HepG2 (cell line): ENCODE data around the gene PSMD1. TPM values are rescaled to one million over a fixed set of nuclear protein-coding genes. Genes with fewer than 3 reads are reported as not detected.

Experiments
- ERF ChIP-seq: IDR thresholded peaks from 2 replicates; pipeline ENCODE4 v1.6.1; 2018; ENCODE audit warnings: missing biosample characterization, missing genetic modification reagents
- EZH2 ChIP-seq: conservative IDR thresholded peaks from 2 replicates; pipeline ENCODE4 v1.6.1; 2012; ENCODE audit warnings: mild to moderate bottlenecking, low read depth, low read length, moderate library complexity
- GATAD1 ChIP-seq: IDR thresholded peaks from 2 replicates; pipeline ENCODE4 v1.6.1; 2016; ENCODE audit warnings: missing genetic modification reagents, missing compliant biosample characterization
- SIN3A ChIP-seq: IDR thresholded peaks from 2 replicates; pipeline ENCODE4 v1.6.1; 2011; ENCODE audit warnings: low read depth, mild to moderate bottlenecking, control low read depth, low read length, borderline replicate concordance
- ZEB1 ChIP-seq: IDR thresholded peaks from 2 replicates; pipeline ENCODE4 v1.6.1; 2012; ENCODE audit warnings: mild to moderate bottlenecking, low read depth, inconsistent platforms; ENCODE audit not compliant: insufficient replicate concordance
- ZNF274 ChIP-seq: sonication (generic); formaldehyde crosslinking; IDR thresholded peaks from 2 replicates; pipeline ENCODE4 v1.5.1; 2020; ENCODE audit warnings: mild to moderate bottlenecking, missing genetic modification reagents
- ZNF44 ChIP-seq: sonication (generic); formaldehyde crosslinking; IDR thresholded peaks from 2 replicates; pipeline ENCODE4 v1.5.1; 2020; ENCODE audit warnings: mild to moderate bottlenecking, missing genetic modification reagents
- ZNF589 ChIP-seq: sonication (generic); formaldehyde crosslinking; conservative IDR thresholded peaks from 2 replicates; pipeline ENCODE4 v1.8.0; 2022; ENCODE audit warnings: mild to moderate bottlenecking, moderate library complexity, missing genetic modification reagents
- ZNF607 ChIP-seq: sonication (generic); formaldehyde crosslinking; IDR thresholded peaks from 2 replicates; pipeline ENCODE4 v1.5.1; 2020; ENCODE audit warnings: missing genetic modification reagents, mild to moderate bottlenecking, borderline replicate concordance
- ZZZ3 ChIP-seq: sonication (generic); formaldehyde crosslinking; IDR thresholded peaks from 2 replicates; pipeline ENCODE4 v1.4.0; 2020; ENCODE audit warnings: missing genetic modification reagents, mild to moderate bottlenecking, borderline replicate concordance
- polyA plus RNA-seq, 8 experiments: library from polyadenylated mRNA; depleted of rRNA in 3 of 8; stranded (reverse) in 7 of 8; unstranded in 1 of 8; fragments of >200 nt; fragmentation: Illumina TruSeq in 4 of 8; extraction: Trizol in 4 of 8; gene quantifications; 2 replicates each; pipeline versions ENCODE4 v1.2.1 to v1.2.3, GENCODE V29; 2011 to 2016; ENCODE audit warnings: low read depth in 4 of 8, missing spikeins in 1 of 8, mixed read lengths in 1 of 8; ENCODE audit not compliant: insufficient read depth in 1 of 8
- total RNA-seq, 5 experiments: library from RNA; depleted of rRNA; stranded (reverse); fragments of >200 nt; fragmentation: Illumina TruSeq; extraction: Trizol; gene quantifications; 2 replicates each; pipeline ENCODE4 v1.2.3, GENCODE V29; 2016; ENCODE audit warnings: low read depth in 1 of 5
- TF ChIP-seq, protein P1 (sequence below): sonication (generic); formaldehyde crosslinking; IDR thresholded peaks from 2 replicates; pipeline ENCODE4 v1.4.0; 2020; ENCODE audit warnings: mild to moderate bottlenecking, missing genetic modification reagents
- TF ChIP-seq, protein P2 (sequence below): sonication (generic); formaldehyde crosslinking; IDR thresholded peaks from 2 replicates; pipeline ENCODE4 v1.4.0; 2020; ENCODE audit warnings: missing genetic modification reagents
- TF ChIP-seq, protein P3 (sequence below): sonication (generic); formaldehyde crosslinking; IDR thresholded peaks from 2 replicates; pipeline ENCODE4 v1.5.1; 2020; ENCODE audit warnings: mild to moderate bottlenecking, missing genetic modification reagents, moderate library complexity

Gene PSMD1
- total and polyA plus RNA-seq, 2 of the 13 experiments (the other 11 are each of a cell fraction or from before 2014, with no cell fraction given) = 136 to 191 TPM

DNA sequence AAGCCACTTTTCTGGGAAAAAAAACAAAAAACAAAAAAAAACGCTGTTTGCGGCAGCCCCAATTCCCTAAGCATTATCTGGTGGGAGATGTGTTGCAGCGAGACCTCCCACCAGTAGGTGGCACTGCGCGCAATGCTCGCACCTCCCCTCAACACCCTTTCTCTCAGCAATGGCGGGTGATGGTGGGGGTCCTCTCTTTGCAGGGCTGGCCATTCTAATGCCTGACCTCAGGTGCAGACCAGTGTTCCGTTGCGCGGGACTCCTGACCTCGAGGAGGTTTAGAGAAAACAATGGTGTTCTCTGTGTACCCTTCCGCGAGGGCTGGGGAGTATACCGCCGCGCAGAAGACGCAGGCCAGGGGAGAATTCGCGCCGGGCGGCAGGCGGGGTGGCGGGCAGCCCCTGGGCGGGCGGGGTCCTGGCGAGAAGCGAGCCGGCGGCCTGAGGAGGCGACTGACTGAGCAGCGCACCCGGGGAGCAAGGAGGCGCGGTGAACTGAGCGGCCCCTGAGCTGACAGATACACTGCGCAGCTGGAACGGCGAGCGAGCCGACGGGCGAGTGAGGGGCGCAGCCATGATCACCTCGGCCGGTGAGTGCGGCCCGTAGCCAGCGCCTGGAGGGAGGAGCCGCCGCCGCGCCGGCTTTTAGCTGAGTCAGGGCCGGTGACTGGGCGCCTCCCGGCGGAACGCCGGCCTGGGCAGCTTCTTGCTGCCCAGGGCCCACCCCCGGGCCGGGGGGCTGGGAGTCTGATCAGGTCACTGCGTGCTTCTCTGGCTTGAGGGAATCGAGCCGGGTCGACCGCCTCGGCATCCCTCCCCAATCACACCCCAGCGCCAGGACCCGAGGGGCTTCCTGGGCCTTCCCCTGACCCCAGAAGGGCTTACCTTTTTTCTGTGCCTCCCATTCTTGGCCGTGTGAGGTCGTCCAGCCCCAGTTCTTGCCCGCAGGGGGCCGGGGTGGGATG is at the start of gene PSMD1 (continued):
- TF ChIP-seq, protein P1, sequence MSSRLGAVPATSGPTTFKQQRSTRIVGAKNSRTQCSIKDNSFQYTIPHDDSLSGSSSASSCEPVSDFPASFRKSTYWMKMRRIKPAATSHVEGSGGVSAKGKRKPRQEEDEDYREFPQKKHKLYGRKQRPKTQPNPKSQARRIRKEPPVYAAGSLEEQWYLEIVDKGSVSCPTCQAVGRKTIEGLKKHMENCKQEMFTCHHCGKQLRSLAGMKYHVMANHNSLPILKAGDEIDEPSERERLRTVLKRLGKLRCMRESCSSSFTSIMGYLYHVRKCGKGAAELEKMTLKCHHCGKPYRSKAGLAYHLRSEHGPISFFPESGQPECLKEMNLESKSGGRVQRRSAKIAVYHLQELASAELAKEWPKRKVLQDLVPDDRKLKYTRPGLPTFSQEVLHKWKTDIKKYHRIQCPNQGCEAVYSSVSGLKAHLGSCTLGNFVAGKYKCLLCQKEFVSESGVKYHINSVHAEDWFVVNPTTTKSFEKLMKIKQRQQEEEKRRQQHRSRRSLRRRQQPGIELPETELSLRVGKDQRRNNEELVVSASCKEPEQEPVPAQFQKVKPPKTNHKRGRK (CRISPR knock-in tag) = peak; percentile 15; the same call in 1 of the 2 replicates
- peak; percentile 97 for TF ChIP-seq GATAD1
- TF ChIP-seq EZH2 = no peak
- TF ChIP-seq ZNF607 (CRISPR knock-in tag) = peak; percentile 56; the same call in 1 of the 2 replicates
- TF ChIP-seq ZNF274 = peak; percentile 61; the same call in 1 of the 2 replicates
- TF ChIP-seq SIN3A = peak; percentile 85
- TF ChIP-seq, protein P2, sequence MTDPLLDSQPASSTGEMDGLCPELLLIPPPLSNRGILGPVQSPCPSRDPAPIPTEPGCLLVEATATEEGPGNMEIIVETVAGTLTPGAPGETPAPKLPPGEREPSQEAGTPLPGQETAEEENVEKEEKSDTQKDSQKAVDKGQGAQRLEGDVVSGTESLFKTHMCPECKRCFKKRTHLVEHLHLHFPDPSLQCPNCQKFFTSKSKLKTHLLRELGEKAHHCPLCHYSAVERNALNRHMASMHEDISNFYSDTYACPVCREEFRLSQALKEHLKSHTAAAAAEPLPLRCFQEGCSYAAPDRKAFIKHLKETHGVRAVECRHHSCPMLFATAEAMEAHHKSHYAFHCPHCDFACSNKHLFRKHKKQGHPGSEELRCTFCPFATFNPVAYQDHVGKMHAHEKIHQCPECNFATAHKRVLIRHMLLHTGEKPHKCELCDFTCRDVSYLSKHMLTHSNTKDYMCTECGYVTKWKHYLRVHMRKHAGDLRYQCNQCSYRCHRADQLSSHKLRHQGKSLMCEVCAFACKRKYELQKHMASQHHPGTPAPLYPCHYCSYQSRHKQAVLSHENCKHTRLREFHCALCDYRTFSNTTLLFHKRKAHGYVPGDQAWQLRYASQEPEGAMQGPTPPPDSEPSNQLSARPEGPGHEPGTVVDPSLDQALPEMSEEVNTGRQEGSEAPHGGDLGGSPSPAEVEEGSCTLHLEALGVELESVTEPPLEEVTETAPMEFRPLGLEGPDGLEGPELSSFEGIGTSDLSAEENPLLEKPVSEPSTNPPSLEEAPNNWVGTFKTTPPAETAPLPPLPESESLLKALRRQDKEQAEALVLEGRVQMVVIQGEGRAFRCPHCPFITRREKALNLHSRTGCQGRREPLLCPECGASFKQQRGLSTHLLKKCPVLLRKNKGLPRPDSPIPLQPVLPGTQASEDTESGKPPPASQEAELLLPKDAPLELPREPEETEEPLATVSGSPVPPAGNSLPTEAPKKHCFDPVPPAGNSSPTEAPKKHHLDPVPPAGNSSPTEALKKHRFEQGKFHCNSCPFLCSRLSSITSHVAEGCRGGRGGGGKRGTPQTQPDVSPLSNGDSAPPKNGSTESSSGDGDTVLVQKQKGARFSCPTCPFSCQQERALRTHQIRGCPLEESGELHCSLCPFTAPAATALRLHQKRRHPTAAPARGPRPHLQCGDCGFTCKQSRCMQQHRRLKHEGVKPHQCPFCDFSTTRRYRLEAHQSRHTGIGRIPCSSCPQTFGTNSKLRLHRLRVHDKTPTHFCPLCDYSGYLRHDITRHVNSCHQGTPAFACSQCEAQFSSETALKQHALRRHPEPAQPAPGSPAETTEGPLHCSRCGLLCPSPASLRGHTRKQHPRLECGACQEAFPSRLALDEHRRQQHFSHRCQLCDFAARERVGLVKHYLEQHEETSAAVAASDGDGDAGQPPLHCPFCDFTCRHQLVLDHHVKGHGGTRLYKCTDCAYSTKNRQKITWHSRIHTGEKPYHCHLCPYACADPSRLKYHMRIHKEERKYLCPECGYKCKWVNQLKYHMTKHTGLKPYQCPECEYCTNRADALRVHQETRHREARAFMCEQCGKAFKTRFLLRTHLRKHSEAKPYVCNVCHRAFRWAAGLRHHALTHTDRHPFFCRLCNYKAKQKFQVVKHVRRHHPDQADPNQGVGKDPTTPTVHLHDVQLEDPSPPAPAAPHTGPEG = peak; percentile 48; the same call in 1 of the 2 replicates
- TF ChIP-seq, protein P3, sequence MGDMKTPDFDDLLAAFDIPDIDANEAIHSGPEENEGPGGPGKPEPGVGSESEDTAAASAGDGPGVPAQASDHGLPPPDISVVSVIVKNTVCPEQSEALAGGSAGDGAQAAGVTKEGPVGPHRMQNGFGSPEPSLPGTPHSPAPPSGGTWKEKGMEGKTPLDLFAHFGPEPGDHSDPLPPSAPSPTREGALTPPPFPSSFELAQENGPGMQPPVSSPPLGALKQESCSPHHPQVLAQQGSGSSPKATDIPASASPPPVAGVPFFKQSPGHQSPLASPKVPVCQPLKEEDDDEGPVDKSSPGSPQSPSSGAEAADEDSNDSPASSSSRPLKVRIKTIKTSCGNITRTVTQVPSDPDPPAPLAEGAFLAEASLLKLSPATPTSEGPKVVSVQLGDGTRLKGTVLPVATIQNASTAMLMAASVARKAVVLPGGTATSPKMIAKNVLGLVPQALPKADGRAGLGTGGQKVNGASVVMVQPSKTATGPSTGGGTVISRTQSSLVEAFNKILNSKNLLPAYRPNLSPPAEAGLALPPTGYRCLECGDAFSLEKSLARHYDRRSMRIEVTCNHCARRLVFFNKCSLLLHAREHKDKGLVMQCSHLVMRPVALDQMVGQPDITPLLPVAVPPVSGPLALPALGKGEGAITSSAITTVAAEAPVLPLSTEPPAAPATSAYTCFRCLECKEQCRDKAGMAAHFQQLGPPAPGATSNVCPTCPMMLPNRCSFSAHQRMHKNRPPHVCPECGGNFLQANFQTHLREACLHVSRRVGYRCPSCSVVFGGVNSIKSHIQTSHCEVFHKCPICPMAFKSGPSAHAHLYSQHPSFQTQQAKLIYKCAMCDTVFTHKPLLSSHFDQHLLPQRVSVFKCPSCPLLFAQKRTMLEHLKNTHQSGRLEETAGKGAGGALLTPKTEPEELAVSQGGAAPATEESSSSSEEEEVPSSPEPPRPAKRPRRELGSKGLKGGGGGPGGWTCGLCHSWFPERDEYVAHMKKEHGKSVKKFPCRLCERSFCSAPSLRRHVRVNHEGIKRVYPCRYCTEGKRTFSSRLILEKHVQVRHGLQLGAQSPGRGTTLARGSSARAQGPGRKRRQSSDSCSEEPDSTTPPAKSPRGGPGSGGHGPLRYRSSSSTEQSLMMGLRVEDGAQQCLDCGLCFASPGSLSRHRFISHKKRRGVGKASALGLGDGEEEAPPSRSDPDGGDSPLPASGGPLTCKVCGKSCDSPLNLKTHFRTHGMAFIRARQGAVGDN = peak; percentile 74
- TF ChIP-seq ERF (CRISPR knock-in tag) = peak; percentile 83
- 0 out of 2 replicates have a peak, but pooled peaks have one; percentile 28 for TF ChIP-seq ZNF44 (CRISPR knock-in tag)
- TF ChIP-seq ZEB1 = no peak
- peak; percentile 90; the same call in 1 of the 2 replicates for TF ChIP-seq ZZZ3
- 0 out of 2 replicates have a peak, but pooled peaks have one; percentile 69 for TF ChIP-seq ZNF589 (CRISPR knock-in tag)
- TF ChIP-seq, all 625 proteins: peak for 289
